ENCODE results near the gene LUC7L. TPM values are rescaled to one million over a fixed set of nuclear protein-coding genes. Genes with fewer than 3 reads are reported as not detected.

The LUC7L gene
- total RNA-seq, 1 donor from 2014 or later = 53.0 TPM

GRCh38 chr16:264440-264951, 35.2 kb upstream of the LUC7L start:
- no peak overlapping the region for H3K27ac ChIP-seq
- peaks cover 48 to 60% of the 10 kb centered on the region in 2 donors for H3K36me3 ChIP-seq
- no peaks in the 10 kb centered on the region for H3K9me3 ChIP-seq

GRCh38 chr16:263944-264343, 34.7 kb upstream of the LUC7L start:
- H3K9me3 ChIP-seq = no peaks in the 10 kb centered on the region
- DNase-seq (ENCODE audit: low spot score in 2 of 2) = no peak
- H3K36me3 ChIP-seq = peaks cover 53 to 66% of the 10 kb centered on the region in 2 donors
- no peaks in the 10 kb centered on the region for H3K27me3 ChIP-seq
- no peaks in the 10 kb centered on the region for H3K4me1 ChIP-seq
- TF ChIP-seq, protein P1, sequence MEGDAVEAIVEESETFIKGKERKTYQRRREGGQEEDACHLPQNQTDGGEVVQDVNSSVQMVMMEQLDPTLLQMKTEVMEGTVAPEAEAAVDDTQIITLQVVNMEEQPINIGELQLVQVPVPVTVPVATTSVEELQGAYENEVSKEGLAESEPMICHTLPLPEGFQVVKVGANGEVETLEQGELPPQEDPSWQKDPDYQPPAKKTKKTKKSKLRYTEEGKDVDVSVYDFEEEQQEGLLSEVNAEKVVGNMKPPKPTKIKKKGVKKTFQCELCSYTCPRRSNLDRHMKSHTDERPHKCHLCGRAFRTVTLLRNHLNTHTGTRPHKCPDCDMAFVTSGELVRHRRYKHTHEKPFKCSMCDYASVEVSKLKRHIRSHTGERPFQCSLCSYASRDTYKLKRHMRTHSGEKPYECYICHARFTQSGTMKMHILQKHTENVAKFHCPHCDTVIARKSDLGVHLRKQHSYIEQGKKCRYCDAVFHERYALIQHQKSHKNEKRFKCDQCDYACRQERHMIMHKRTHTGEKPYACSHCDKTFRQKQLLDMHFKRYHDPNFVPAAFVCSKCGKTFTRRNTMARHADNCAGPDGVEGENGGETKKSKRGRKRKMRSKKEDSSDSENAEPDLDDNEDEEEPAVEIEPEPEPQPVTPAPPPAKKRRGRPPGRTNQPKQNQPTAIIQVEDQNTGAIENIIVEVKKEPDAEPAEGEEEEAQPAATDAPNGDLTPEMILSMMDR (IDR thresholded peaks at IDR 0.05) = no peak
- intact Hi-C loops (cut with DNase I) = no loop called here
- H3K4me3 ChIP-seq = no peak overlapping the region
- H3K27ac ChIP-seq = no peak overlapping the region

More at GRCh38 chr16:264440-264951, 35.2 kb upstream of the LUC7L start:
- TF ChIP-seq, protein P1 (IDR thresholded peaks at IDR 0.05) = no peak
- no peaks in the 10 kb centered on the region for H3K4me1 ChIP-seq
- intact Hi-C loops (cut with DNase I) = no loop called here
- no peaks in the 10 kb centered on the region for H3K27me3 ChIP-seq
- DNase-seq (ENCODE audit: low spot score in 2 of 2) = no peak
- H3K4me3 ChIP-seq = no peak overlapping the region

- DNase-seq (ENCODE audit: low spot score in 2 of 2) = no peak
- intact Hi-C loops (cut with DNase I) = no loop called here
- Histone ChIP-seq H3K9me3 (no peaks in the 10 kb centered on the region), H3K27ac (no peak overlapping the region), H3K36me3 (peaks cover 53 to 70% of the 10 kb centered on the region in 2 donors), H3K27me3 (no peaks in the 10 kb centered on the region), H3K4me3 (no peak overlapping the region), H3K4me1 (no peaks in the 10 kb centered on the region)
- TF ChIP-seq, protein P1 (IDR thresholded peaks at IDR 0.05) = no peak
Observed at GRCh38 chr16:263182-263774, 34.0 kb upstream of the LUC7L start.

GRCh38 chr16:262121-262745, 33.0 kb upstream of the LUC7L start:
- Histone ChIP-seq H3K27me3 (no peaks in the 10 kb centered on the region), H3K9me3 (no peaks in the 10 kb centered on the region), H3K27ac (no peak overlapping the region), H3K4me1 (no peaks in the 10 kb centered on the region), H3K4me3 (no peak overlapping the region), H3K36me3 (peaks cover 53 to 70% of the 10 kb centered on the region in 2 donors)
- DNase-seq (ENCODE audit: low spot score in 2 of 2) = no peak
- TF ChIP-seq, protein P1 (IDR thresholded peaks at IDR 0.05) = no peak
- intact Hi-C loops (cut with DNase I) = no loop called here

DNA sequence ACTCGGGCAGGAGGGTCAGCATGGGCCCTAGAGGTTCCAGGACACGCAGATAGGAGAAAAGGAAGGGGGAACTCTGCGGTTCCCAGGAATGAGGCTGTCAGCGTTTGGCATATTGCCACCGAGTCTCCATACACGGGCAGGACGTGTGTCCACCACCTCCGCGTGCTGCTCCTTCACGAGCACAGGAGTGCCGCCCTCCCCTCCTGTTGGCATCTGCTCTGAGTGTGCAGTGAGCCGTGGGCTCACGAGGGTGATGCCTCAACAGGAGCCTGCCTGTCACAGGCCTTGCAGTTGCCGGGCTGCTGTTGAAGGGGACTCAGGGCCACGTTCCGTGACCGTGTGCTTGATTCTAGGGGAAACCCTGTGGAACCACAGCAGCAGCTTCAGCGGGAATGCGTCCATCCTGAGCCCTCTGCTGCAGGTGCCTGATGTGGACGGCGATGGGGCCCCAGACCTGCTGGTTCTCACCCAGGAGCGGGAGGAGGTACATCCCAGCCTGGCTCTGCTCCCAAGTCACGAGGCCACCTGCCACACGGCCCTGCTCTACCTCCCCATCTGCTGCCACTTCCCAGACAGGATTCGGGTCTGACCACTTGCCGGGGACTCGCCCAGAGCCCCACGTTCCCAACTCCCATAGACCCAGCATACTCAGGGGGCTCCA, 31.9 kb upstream of the LUC7L start:
- intact Hi-C loops (cut with DNase I) = no loop called here
- peaks cover 53 to 72% of the 10 kb centered on the region in 2 donors for H3K36me3 ChIP-seq
- H3K4me3 ChIP-seq = no peak overlapping the region
- H3K27ac ChIP-seq = no peak overlapping the region
- no peaks in the 10 kb centered on the region for H3K27me3 ChIP-seq
- H3K4me1 ChIP-seq = no peaks in the 10 kb centered on the region
- no peak for DNase-seq (ENCODE audit: low spot score in 2 of 2)
- no peaks in the 10 kb centered on the region for H3K9me3 ChIP-seq
- TF ChIP-seq, protein P1 (IDR thresholded peaks at IDR 0.05) = no peak
